ENCODE results near the gene MORC3.
"Not testable (repeated sequence)": the region's sequence is repeated elsewhere in the genome, so short reads cannot be mapped to it uniquely, and the experiment has no call there.

The MORC3 gene

GRCh38 chr21:36386031-36386642 is 66.1 kb downstream of the MORC3 start:
- no peaks in the 10 kb centered on the region for H3K27me3 Mint-ChIP-seq (ENCODE audit: low read depth, poor library complexity)
- no peak for DNase-seq
- peak overlapping the region; percentile 82 for H3K4me3 Mint-ChIP-seq

GRCh38 chr21:36388096-36388495 is 68.1 kb downstream of the MORC3 start:
- no peak overlapping the region for H3K4me3 Mint-ChIP-seq

More at GRCh38 chr21:36386031-36386642, 66.1 kb downstream of the MORC3 start:
- Mint-ChIP-seq H3K9me3 (peaks cover under 1% of the 10 kb centered on the region), H3K36me3 (ENCODE audit: low read depth) (peaks cover 29% of the 10 kb centered on the region), H3K4me1 (peaks cover 29% of the 10 kb centered on the region), H3K27ac (no peak overlapping the region)
- TF ChIP-seq, protein P1, sequence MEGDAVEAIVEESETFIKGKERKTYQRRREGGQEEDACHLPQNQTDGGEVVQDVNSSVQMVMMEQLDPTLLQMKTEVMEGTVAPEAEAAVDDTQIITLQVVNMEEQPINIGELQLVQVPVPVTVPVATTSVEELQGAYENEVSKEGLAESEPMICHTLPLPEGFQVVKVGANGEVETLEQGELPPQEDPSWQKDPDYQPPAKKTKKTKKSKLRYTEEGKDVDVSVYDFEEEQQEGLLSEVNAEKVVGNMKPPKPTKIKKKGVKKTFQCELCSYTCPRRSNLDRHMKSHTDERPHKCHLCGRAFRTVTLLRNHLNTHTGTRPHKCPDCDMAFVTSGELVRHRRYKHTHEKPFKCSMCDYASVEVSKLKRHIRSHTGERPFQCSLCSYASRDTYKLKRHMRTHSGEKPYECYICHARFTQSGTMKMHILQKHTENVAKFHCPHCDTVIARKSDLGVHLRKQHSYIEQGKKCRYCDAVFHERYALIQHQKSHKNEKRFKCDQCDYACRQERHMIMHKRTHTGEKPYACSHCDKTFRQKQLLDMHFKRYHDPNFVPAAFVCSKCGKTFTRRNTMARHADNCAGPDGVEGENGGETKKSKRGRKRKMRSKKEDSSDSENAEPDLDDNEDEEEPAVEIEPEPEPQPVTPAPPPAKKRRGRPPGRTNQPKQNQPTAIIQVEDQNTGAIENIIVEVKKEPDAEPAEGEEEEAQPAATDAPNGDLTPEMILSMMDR (IDR thresholded peaks at IDR 0.05) = no peak

GRCh38 chr21:36388835-36389234 is 68.8 kb downstream of the MORC3 start:
- Mint-ChIP-seq H3K27me3 (ENCODE audit: low read depth, poor library complexity) (peaks cover 4% of the 10 kb centered on the region), H3K27ac (no peak overlapping the region), H3K4me1 (peaks cover 27% of the 10 kb centered on the region), H3K36me3 (ENCODE audit: low read depth) (peaks cover 48% of the 10 kb centered on the region), H3K9me3 (peaks cover 15% of the 10 kb centered on the region), H3K4me3 (no peak overlapping the region)
- peak; percentile 18 for DNase-seq
- TF ChIP-seq, protein P1 (IDR thresholded peaks at IDR 0.05) = no peak

More at GRCh38 chr21:36388096-36388495, 68.1 kb downstream of the MORC3 start:
- peaks cover 4% of the 10 kb centered on the region for H3K27me3 Mint-ChIP-seq (ENCODE audit: low read depth, poor library complexity)
- DNase-seq = no peak
- H3K9me3 Mint-ChIP-seq = peaks cover 15% of the 10 kb centered on the region
- H3K4me1 Mint-ChIP-seq = peaks cover 29% of the 10 kb centered on the region
- no peak overlapping the region for H3K27ac Mint-ChIP-seq
- TF ChIP-seq, protein P1 (IDR thresholded peaks at IDR 0.05) = no peak
- H3K36me3 Mint-ChIP-seq (ENCODE audit: low read depth) = peaks cover 44% of the 10 kb centered on the region

DNA sequence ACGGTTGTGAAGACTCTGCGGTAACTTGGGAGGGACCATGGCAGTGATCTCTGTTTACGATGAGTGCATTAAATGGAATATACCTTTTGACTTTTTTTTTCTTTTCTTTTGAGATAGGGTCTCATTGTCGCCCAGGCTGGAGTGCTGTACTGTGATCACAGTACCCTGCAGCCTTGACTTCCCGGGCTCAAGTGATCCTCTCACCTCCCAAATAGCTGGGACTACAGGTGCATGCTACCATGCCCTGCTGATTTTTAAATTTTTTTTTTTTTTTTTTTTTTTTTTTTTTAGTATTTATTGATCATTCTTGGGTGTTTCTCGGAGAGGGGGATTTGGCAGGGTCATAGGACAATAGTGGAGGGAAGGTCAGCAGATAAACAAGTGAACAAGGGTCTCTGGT is 71.7 kb downstream of the MORC3 start:
- Mint-ChIP-seq H3K4me1 (peaks cover 36% of the 10 kb centered on the region), H3K36me3 (ENCODE audit: low read depth) (peaks cover 72% of the 10 kb centered on the region), H3K9me3 (peaks cover 15% of the 10 kb centered on the region)
- not testable (repeated sequence) for DNase-seq; H3K27me3 Mint-ChIP-seq (ENCODE audit: low read depth, poor library complexity); H3K4me3 Mint-ChIP-seq; H3K27ac Mint-ChIP-seq

DNA sequence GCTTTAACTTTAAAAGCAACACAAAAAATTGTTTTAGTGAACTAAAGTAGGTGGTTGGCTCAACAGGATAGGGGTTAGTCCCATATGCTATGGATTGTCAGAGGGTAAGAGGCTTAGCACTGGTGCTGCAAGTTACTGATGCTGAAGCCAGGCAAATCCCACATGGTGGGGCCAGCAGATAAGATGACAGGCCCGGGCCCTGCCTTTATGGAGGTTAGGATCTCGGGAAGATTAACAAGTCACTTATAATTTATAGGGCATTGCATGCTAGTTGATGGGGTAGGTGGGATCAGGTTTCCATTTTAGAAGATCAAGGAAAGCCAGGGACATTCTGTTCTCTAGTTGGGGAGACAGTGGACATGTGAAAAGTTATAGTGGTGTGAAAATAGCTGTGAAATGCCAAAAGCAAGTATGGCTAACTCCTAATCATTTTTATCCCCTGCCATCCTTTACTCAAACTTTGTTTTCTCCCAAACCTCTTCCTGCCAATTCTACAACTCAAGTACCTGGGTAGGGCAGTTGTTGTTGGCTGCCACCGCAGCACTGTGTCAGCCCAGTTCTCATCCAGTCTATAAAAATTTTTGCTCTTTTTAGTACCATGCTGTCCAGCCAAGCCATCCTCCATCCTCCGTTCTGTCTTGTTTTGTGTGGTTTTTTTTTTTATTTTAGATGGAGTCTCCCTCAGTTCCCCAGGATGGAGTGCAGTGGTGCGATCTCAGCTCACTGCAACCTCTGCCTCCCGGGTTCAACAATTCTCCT is 75.5 kb downstream of the MORC3 start:
- peaks cover 75% of the 10 kb centered on the region for H3K36me3 Mint-ChIP-seq (ENCODE audit: low read depth)

GRCh38 chr21:36396325-36396724 is 76.3 kb downstream of the MORC3 start:
- Mint-ChIP-seq H3K4me1 (peaks cover 23% of the 10 kb centered on the region), H3K27me3 (ENCODE audit: low read depth, poor library complexity) (peaks cover 2% of the 10 kb centered on the region), H3K4me3 (no peak overlapping the region), H3K36me3 (ENCODE audit: low read depth) (peaks cover 71% of the 10 kb centered on the region), H3K27ac (peak overlapping the region; percentile 46), H3K9me3 (peaks cover 13% of the 10 kb centered on the region)
- no peak for DNase-seq
- TF ChIP-seq, protein P1 (IDR thresholded peaks at IDR 0.05) = no peak

More for the DNA sequence above, 75.5 kb downstream of the MORC3 start:
- Mint-ChIP-seq H3K4me3 (no peak overlapping the region), H3K9me3 (peaks cover 15% of the 10 kb centered on the region), H3K4me1 (peaks cover 23% of the 10 kb centered on the region), H3K27ac (no peak overlapping the region), H3K27me3 (ENCODE audit: low read depth, poor library complexity) (peaks cover 4% of the 10 kb centered on the region)
- DNase-seq = no peak
- TF ChIP-seq, protein P1 (IDR thresholded peaks at IDR 0.05) = no peak
